HEK293 (cell line): Measurements from ENCODE around the gene TSKU.
A peak's percentile ranks its signal among the peaks of the same experiment; 100 is the strongest.

Experiments used
- CTCF ChIA-PET: fragments of 350-600 bp; formaldehyde crosslinking; extraction: SDS; loops from one replicate; lab custom pipeline; 2021; ENCODE audit warnings: antibody characterized with exemption; lab: Yijun Ruan, JAX
- POLR2A ChIA-PET: fragments of 300-600 bp; formaldehyde crosslinking; extraction: SDS; loops from one replicate; lab custom pipeline; 2020; ENCODE audit warnings: antibody characterized with exemption, inconsistent platforms; lab: Yijun Ruan, JAX
- H3K27ac ChIP-seq: fragments of 200-500 bp; sonication (Bioruptor generic); 2 replicates; pipeline ENCODE4 v1.5.1; 2014; ENCODE audit warnings: low read depth, low read length, control low read depth, inconsistent platforms; ENCODE audit errors: extremely low read depth
- H3K36me3 ChIP-seq, 2 experiments: fragments of 200-500 bp in 1 of 2; sonication (Bioruptor generic) in 1 of 2; 1 replicate in 1 of 2; 2 replicates in 1 of 2; pipeline ENCODE4 v1.5.1; 2014 to 2017; ENCODE audit warnings: inconsistent platforms in 2 of 2, low read length in 2 of 2; ENCODE audit not compliant: control insufficient read depth in 2 of 2, insufficient read depth in 1 of 2
- H3K4me1 ChIP-seq: fragments of 200-500 bp; sonication (Bioruptor generic); 2 replicates; pipeline ENCODE4 v1.5.1; 2014; ENCODE audit warnings: mild to moderate bottlenecking, low read length, inconsistent platforms; ENCODE audit not compliant: control insufficient read depth, insufficient read depth
- H3K4me3 ChIP-seq: 2 replicates; pipeline ENCODE4 v1.5.1; 2011; ENCODE audit warnings: low read depth, mild to moderate bottlenecking, control low read depth, low read length, moderate library complexity
- H3K9me3 ChIP-seq: fragments of 200-500 bp; sonication (Bioruptor generic); 2 replicates; pipeline ENCODE4 v1.5.1; 2014; ENCODE audit warnings: low read depth, low read length, inconsistent platforms; ENCODE audit not compliant: control insufficient read depth, insufficient read depth
- GLIS1 ChIP-seq: fragments of 450-650 bp; formaldehyde crosslinking; IDR thresholded peaks from 2 replicates; pipeline ENCODE4 v1.5.1; 2016; ENCODE audit warnings: missing biosample characterization, missing genetic modification characterization
- OSR2 ChIP-seq: fragments of 450-650 bp; formaldehyde crosslinking; IDR thresholded peaks from 2 replicates; pipeline ENCODE4 v1.5.1; 2016; ENCODE audit warnings: missing biosample characterization, missing genetic modification characterization
- REPIN1 ChIP-seq: fragments of 450-650 bp; formaldehyde crosslinking; IDR thresholded peaks from 2 replicates; pipeline ENCODE4 v1.5.1; 2017; ENCODE audit warnings: missing biosample characterization, missing genetic modification characterization, low read depth
- SCRT2 ChIP-seq: fragments of 450-650 bp; formaldehyde crosslinking; IDR thresholded peaks from 2 replicates; pipeline ENCODE4 v1.5.1; 2016; ENCODE audit warnings: missing biosample characterization, missing genetic modification characterization
- ZBTB21 ChIP-seq: fragments of 450-650 bp; formaldehyde crosslinking; IDR thresholded peaks from 2 replicates; pipeline ENCODE4 v1.5.1; 2017; ENCODE audit warnings: missing biosample characterization, missing genetic modification characterization
- ZFHX2 ChIP-seq: fragments of 450-650 bp; formaldehyde crosslinking; conservative IDR thresholded peaks from 2 replicates; pipeline ENCODE4 v1.5.1; 2016; ENCODE audit warnings: missing biosample characterization, missing genetic modification characterization
- ZFP41 ChIP-seq: fragments of 450-650 bp; formaldehyde crosslinking; IDR thresholded peaks from 2 replicates; pipeline ENCODE4 v1.5.1; 2016; ENCODE audit warnings: missing biosample characterization, missing genetic modification characterization, borderline replicate concordance
- ZNF202 ChIP-seq: fragments of 450-650 bp; formaldehyde crosslinking; IDR thresholded peaks from 2 replicates; pipeline ENCODE4 v1.5.1; 2016; ENCODE audit warnings: missing biosample characterization, missing genetic modification characterization, borderline replicate concordance
- ZNF214 ChIP-seq: fragments of 450-650 bp; formaldehyde crosslinking; IDR thresholded peaks from 2 replicates; pipeline ENCODE4 v1.5.1; 2017; ENCODE audit warnings: missing biosample characterization, mild to moderate bottlenecking, missing genetic modification characterization, borderline replicate concordance
- ZNF548 ChIP-seq: fragments of 450-650 bp; formaldehyde crosslinking; IDR thresholded peaks from 2 replicates; pipeline ENCODE4 v1.5.1; 2016; ENCODE audit warnings: missing biosample characterization, missing genetic modification characterization
- ZNF600 ChIP-seq: fragments of 450-650 bp; formaldehyde crosslinking; IDR thresholded peaks from 2 replicates; pipeline ENCODE4 v1.5.1; 2016; ENCODE audit warnings: missing biosample characterization, missing genetic modification characterization
- ZNF610 ChIP-seq: fragments of 450-650 bp; formaldehyde crosslinking; IDR thresholded peaks from 2 replicates; pipeline ENCODE4 v1.5.1; 2016; ENCODE audit warnings: missing biosample characterization, missing genetic modification characterization, borderline replicate concordance
- TF ChIP-seq, protein P1 (sequence below): fragments of 450-650 bp; formaldehyde crosslinking; conservative IDR thresholded peaks from 2 replicates; pipeline ENCODE4 v1.5.1; 2016; ENCODE audit warnings: low read depth, missing biosample characterization, missing genetic modification characterization
- TF ChIP-seq, protein P2 (sequence below): fragments of 450-650 bp; formaldehyde crosslinking; IDR thresholded peaks from 2 replicates; pipeline ENCODE4 v1.5.1; 2017; ENCODE audit warnings: missing biosample characterization, missing genetic modification characterization
- TF ChIP-seq, protein P3 (sequence below): fragments of 450-650 bp; formaldehyde crosslinking; IDR thresholded peaks from 2 replicates; pipeline ENCODE4 v1.5.1; 2017; ENCODE audit warnings: missing biosample characterization, missing genetic modification characterization

Gene TSKU

GRCh38 chr11:76768909-76769560 is 14.1 kb upstream of the TSKU start (continued):
- TF ChIP-seq REPIN1 (tag by site-specific recombination) (no peak), ZNF600 (tag by site-specific recombination) (no peak), SCRT2 (tag by site-specific recombination) (peak; percentile 76), GLIS1 (tag by site-specific recombination) (peak; percentile 61), ZNF610 (tag by site-specific recombination) (no peak), ZFHX2 (tag by site-specific recombination) (peak; percentile 73), ZFP41 (tag by site-specific recombination) (no peak), ZNF202 (tag by site-specific recombination) (no peak)
- TF ChIP-seq, protein P1, sequence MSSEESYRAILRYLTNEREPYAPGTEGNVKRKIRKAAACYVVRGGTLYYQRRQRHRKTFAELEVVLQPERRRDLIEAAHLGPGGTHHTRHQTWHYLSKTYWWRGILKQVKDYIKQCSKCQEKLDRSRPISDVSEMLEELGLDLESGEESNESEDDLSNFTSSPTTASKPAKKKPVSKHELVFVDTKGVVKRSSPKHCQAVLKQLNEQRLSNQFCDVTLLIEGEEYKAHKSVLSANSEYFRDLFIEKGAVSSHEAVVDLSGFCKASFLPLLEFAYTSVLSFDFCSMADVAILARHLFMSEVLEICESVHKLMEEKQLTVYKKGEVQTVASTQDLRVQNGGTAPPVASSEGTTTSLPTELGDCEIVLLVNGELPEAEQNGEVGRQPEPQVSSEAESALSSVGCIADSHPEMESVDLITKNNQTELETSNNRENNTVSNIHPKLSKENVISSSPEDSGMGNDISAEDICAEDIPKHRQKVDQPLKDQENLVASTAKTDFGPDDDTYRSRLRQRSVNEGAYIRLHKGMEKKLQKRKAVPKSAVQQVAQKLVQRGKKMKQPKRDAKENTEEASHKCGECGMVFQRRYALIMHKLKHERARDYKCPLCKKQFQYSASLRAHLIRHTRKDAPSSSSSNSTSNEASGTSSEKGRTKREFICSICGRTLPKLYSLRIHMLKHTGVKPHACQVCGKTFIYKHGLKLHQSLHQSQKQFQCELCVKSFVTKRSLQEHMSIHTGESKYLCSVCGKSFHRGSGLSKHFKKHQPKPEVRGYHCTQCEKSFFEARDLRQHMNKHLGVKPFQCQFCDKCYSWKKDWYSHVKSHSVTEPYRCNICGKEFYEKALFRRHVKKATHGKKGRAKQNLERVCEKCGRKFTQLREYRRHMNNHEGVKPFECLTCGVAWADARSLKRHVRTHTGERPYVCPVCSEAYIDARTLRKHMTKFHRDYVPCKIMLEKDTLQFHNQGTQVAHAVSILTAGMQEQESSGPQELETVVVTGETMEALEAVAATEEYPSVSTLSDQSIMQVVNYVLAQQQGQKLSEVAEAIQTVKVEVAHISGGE (tag by site-specific recombination), result no peak

DNA sequence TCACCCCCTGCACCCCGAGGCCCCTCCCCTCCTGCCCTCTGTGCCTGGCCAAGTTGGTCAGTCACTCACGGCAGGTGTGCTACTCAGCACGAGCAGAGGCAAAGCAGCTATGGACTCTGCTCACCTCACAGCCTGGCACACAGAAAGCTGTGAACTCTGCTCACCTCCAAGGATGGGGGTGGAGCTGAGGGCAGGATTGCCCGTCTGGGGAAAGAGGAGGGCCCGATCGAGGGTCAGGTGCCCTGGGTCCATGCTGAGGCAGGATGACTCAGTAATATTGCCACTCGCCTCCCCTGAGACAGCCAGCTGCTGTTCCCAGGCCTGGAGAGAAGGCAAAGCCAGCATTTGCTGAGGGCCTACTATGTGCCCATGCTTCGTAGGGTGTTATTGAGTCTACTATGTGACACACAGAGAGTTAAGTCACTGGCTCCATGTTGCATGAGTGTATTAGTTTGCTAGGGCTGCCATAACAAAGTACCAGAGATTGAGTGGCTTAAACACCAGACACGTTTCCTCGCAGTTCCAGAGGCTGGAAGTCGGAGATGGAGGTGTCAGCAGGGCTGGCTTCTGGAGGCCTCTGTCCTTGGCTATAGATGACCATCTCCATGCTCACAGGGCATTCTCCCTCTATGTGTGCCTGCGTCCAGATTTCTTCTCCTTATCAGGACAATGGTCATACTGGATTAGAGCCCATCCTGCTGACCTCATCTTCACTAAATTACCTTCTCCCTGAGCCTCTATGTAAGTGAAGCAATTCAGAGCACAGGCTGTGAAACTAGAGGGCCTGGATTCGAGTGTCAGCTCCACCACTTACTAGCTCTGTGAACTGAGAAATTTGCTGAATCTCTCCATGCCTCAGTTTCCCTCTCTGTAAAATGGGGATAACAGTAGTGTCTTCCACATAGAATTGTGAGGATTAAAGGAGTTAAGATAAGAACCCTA is 13.2 kb upstream of the TSKU start:
- ChIA-PET POLR2A (interaction anchor here (0.6 to 1.8 kb wide), 3 partner anchors 13 to 18 kb away, joined by 3 to 8 read pairs (median 3); partner anchors contain the start of gene TSKU), CTCF (interaction anchor here (0.5 to 1.5 kb wide), 5 partner anchors 13 to 71 kb away, joined by 3 to 6 read pairs (median 3); partner anchors contain the start of gene TSKU)
- no peak overlapping the region for H3K4me3 ChIP-seq
- no peaks in the 10 kb centered on the region for H3K9me3 ChIP-seq
- H3K36me3 ChIP-seq, result no peaks in the 10 kb centered on the region
- H3K4me1 ChIP-seq, result no peaks in the 10 kb centered on the region
- no peak overlapping the region for H3K27ac ChIP-seq
- TF ChIP-seq ZNF548 (tag by site-specific recombination), result peak; percentile 92
- no peak for TF ChIP-seq OSR2 (tag by site-specific recombination)
- TF ChIP-seq ZNF214 (tag by site-specific recombination), result no peak

GRCh38 chr11:76770642-76771445 is 12.3 kb upstream of the TSKU start:
- ChIA-PET CTCF (interaction anchor here (0.7 to 1.5 kb wide), 5 partner anchors 12 to 49 kb away, joined by 3 to 6 read pairs (median 3); partner anchors contain the start of gene TSKU), POLR2A (interaction anchor here (0.6 to 1.8 kb wide), 3 partner anchors 12 to 17 kb away, joined by 3 to 8 read pairs (median 3); partner anchors contain the start of gene TSKU)
- no peaks in the 10 kb centered on the region for H3K9me3 ChIP-seq
- TF ChIP-seq, protein P2, sequence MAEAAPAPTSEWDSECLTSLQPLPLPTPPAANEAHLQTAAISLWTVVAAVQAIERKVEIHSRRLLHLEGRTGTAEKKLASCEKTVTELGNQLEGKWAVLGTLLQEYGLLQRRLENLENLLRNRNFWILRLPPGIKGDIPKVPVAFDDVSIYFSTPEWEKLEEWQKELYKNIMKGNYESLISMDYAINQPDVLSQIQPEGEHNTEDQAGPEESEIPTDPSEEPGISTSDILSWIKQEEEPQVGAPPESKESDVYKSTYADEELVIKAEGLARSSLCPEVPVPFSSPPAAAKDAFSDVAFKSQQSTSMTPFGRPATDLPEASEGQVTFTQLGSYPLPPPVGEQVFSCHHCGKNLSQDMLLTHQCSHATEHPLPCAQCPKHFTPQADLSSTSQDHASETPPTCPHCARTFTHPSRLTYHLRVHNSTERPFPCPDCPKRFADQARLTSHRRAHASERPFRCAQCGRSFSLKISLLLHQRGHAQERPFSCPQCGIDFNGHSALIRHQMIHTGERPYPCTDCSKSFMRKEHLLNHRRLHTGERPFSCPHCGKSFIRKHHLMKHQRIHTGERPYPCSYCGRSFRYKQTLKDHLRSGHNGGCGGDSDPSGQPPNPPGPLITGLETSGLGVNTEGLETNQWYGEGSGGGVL, result peak; percentile 43; the same call in 1 of the 2 replicates
- TF ChIP-seq, protein P3, sequence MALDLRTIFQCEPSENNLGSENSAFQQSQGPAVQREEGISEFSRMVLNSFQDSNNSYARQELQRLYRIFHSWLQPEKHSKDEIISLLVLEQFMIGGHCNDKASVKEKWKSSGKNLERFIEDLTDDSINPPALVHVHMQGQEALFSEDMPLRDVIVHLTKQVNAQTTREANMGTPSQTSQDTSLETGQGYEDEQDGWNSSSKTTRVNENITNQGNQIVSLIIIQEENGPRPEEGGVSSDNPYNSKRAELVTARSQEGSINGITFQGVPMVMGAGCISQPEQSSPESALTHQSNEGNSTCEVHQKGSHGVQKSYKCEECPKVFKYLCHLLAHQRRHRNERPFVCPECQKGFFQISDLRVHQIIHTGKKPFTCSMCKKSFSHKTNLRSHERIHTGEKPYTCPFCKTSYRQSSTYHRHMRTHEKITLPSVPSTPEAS (tag by site-specific recombination), result peak; percentile 18; the same call in 1 of the 2 replicates
- TF ChIP-seq ZBTB21 (tag by site-specific recombination), result no peak
- TF ChIP-seq, all 188 proteins: peak for 2
- no peaks in the 10 kb centered on the region for H3K4me1 ChIP-seq
- no peak overlapping the region for H3K4me3 ChIP-seq
- H3K36me3 ChIP-seq, result no peaks in the 10 kb centered on the region
- no peak overlapping the region for H3K27ac ChIP-seq
